ENCODE data around the gene PROM1. TPM values are rescaled to one million over a fixed set of nuclear protein-coding genes. Genes with fewer than 3 reads are reported as not detected.

Gene PROM1
- total and polyA plus RNA-seq, 2 of the 8 experiments (the other 6 are each of a cell fraction or from before 2014, with no cell fraction given), result 36.0 to 59.7 TPM

DNA sequence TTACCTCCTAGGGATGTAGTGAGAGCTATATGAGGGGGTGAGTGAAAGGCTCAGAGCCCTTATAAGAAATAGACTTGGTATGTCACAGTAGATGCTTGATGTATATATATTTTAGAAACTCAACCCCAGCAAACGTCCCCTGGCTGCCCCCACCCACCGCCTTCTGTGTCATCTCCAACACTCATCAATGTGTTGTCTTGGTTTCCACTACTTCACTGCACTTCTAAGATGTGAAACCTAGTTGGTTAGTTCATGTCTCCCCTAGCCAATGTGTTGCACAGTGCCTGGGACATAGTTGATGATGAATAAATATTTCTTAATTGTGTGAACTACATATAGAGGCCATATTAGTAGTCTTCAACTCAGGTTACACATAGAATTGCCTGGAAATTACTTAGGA, 125.3 kb downstream of the PROM1 start (continued):
- no peak for TF ChIP-seq EZH2 (IDR thresholded peaks at IDR 0.05; ENCODE audit: low read depth, low read length, severe bottlenecking)
- TF ChIP-seq SAP30 (IDR thresholded peaks at IDR 0.05; ENCODE audit: insufficient read depth, insufficient replicate concordance, low read length), result no peak

Measured in H1 (cell line).